ENCODE data around the gene LMX1A. TPM values are rescaled to one million over a fixed set of nuclear protein-coding genes. Genes with fewer than 3 reads are reported as not detected.

Gene LMX1A
- total and polyA plus RNA-seq, 9 of the 15 experiments (the other 6 are each of a cell fraction or from before 2014, with no cell fraction given) = not detected

GRCh38 chr1:165228676-165229075 is 127.8 kb downstream of the LMX1A start (continued):
- TF ChIP-seq CHD7 (IDR thresholded peaks at IDR 0.05; ENCODE audit: low read depth, low read length) (no peak), TEAD4 (IDR thresholded peaks at IDR 0.05; ENCODE audit: low read length) (peak; percentile 76), TEAD4 (CRISPR knock-in tag; IDR thresholded peaks at IDR 0.05; ENCODE audit: borderline replicate concordance) (no peak), ZBTB11 (CRISPR knock-in tag; IDR thresholded peaks at IDR 0.05) (peak in 1 of 3 experiments; percentile 53; a peak in 1 of 6 replicates), NEUROD1 (IDR thresholded peaks at IDR 0.05; ENCODE audit: borderline replicate concordance, low read depth, low read length, partially characterized antibody) (no peak), ATF3 (IDR thresholded peaks at IDR 0.05) (peak; percentile 82), ATF3 (CRISPR knock-in tag; conservative IDR thresholded peaks at IDR 0.05) (no peak), CHCHD3 (CRISPR knock-in tag; IDR thresholded peaks at IDR 0.05) (no peak), SMAD4 (CRISPR knock-in tag; conservative IDR thresholded peaks at IDR 0.05) (peak; percentile 86), ZNF3 (CRISPR knock-in tag; IDR thresholded peaks at IDR 0.05) (no peak)
